B cell (primary cell): Measurements from ENCODE around the gene MPDU1. TPM values are rescaled to one million over a fixed set of nuclear protein-coding genes. Genes with fewer than 3 reads are reported as not detected.
"Not testable (repeated sequence)": the region's sequence is repeated elsewhere in the genome, so short reads cannot be mapped to it uniquely, and the experiment has no call there.

Experiments used
- ATAC-seq: fragments of 200-7000 bp; cut with Tn5 transposase; one replicate; pipeline ENCODE4 v1.10.0; 2021; ENCODE audit warnings: low read depth, mild to moderate bottlenecking, moderate number of reproducible peaks, moderate library complexity
- CTCF ChIA-PET: fragments of 350-600 bp; sonication (Branson Sonifier 250); formaldehyde crosslinking; loops from one replicate; lab custom pipeline; 2021; ENCODE audit warnings: antibody characterized with exemption, inconsistent platforms; lab: Charles Lee
- POLR2A ChIA-PET: fragments of 350-600 bp; sonication (Branson Sonifier 250); formaldehyde crosslinking; loops from one replicate; lab custom pipeline; 2021; ENCODE audit warnings: antibody characterized with exemption; lab: Charles Lee
- DNase-seq: peaks from one replicate; pipeline ENCODE4 v3.0.0; 2013
- H2AFZ ChIP-seq: 2 replicates; pipeline ENCODE4 v1.6.1; 2012; ENCODE audit warnings: mild to moderate bottlenecking, low read depth, low read length; ENCODE audit not compliant: insufficient read depth, poor library complexity, severe bottlenecking
- H3K27ac ChIP-seq, 2 donors: 1 replicate in 1 of 2; 2 replicates in 1 of 2; pipeline ENCODE4 v1.5.1; 2012 to 2013; ENCODE audit warnings: low read length in 2 of 2, mild to moderate bottlenecking in 2 of 2, moderate library complexity in 1 of 2
- H3K27me3 ChIP-seq, 4 experiments: fragments of 200-600 bp in 1 of 4; sonication (generic) in 1 of 4; replicated peaks in 1 of 4; 1 replicate in 2 of 4; 2 replicates in 2 of 4; pipeline versions ENCODE4 v1.6.1 to v1.7.0; 2013 to 2016; ENCODE audit warnings: low read length in 3 of 4, mild to moderate bottlenecking in 2 of 4, mixed read lengths in 1 of 4, moderate library complexity in 1 of 4; ENCODE audit not compliant: insufficient read depth in 4 of 4, control insufficient read depth in 3 of 4; ENCODE audit errors: control extremely low read depth in 1 of 4
- H3K36me3 ChIP-seq, 2 experiments: replicated peaks in 1 of 2; 1 replicate in 1 of 2; 2 replicates in 1 of 2; pipeline versions ENCODE4 v1.6.1 to v1.7.1; 2013; ENCODE audit warnings: low read length in 1 of 2; ENCODE audit not compliant: insufficient read depth in 2 of 2, control insufficient read depth in 1 of 2; ENCODE audit errors: control extremely low read depth in 1 of 2, extremely low read depth in 1 of 2
- H3K4me1 ChIP-seq, 2 donors: fragments of 200-600 bp in 1 of 2; sonication (generic) in 1 of 2; 1 replicate in 1 of 2; 2 replicates in 1 of 2; pipeline versions ENCODE4 v1.5.1 to v1.6.1; 2013 to 2017; ENCODE audit warnings: low read length in 2 of 2; ENCODE audit not compliant: control insufficient read depth in 2 of 2, insufficient read depth in 2 of 2
- H3K4me2 ChIP-seq: replicated peaks from 2 replicates; pipeline ENCODE3; 2012; ENCODE audit warnings: mild to moderate bottlenecking, low read depth, low read length; ENCODE audit not compliant: poor library complexity, severe bottlenecking
- H3K4me3 ChIP-seq, 5 experiments: fragments of 200-600 bp in 1 of 5; sonication (generic) in 1 of 5; 1 replicate in 3 of 5; 2 replicates in 2 of 5; pipeline versions ENCODE4 v1.5.1 to v1.7.0; 2011 to 2016; ENCODE audit warnings: low read length in 4 of 5, mild to moderate bottlenecking in 4 of 5, low read depth in 2 of 5, control low read depth in 1 of 5, moderate library complexity in 1 of 5; ENCODE audit not compliant: insufficient read depth in 1 of 5; ENCODE audit errors: control extremely low read depth in 1 of 5, extremely low read depth in 1 of 5
- H3K79me2 ChIP-seq: fragments of 200-600 bp; sonication (generic); one replicate; pipeline ENCODE4 v1.6.0; 2016; ENCODE audit warnings: low read length; ENCODE audit not compliant: control insufficient read depth, insufficient read depth
- H3K9ac ChIP-seq: fragments of 200-600 bp; sonication (generic); 2 replicates; pipeline ENCODE4 v1.6.1; 2017; ENCODE audit warnings: mild to moderate bottlenecking, low read length, moderate library complexity
- H3K9me3 ChIP-seq, 3 donors: one replicate each; pipeline versions ENCODE4 v1.6.1 to v1.7.1; 2013; ENCODE audit warnings: low read length in 2 of 3; ENCODE audit not compliant: control insufficient read depth in 2 of 3, insufficient read depth in 1 of 3; ENCODE audit errors: control extremely low read depth in 1 of 3
- H4K20me1 ChIP-seq: 2 replicates; pipeline ENCODE4 v1.6.0; 2012; ENCODE audit warnings: mild to moderate bottlenecking, low read length; ENCODE audit not compliant: insufficient read depth, control insufficient read depth, poor library complexity, severe bottlenecking
- H3K27ac Mint-ChIP-seq: one replicate; pipeline ENCODE4 v1.8.0; 2021; ENCODE audit warnings: mixed read lengths
- H3K27me3 Mint-ChIP-seq: one replicate; pipeline ENCODE4 v1.8.0; 2021; ENCODE audit warnings: mixed read lengths
- H3K4me1 Mint-ChIP-seq: one replicate; pipeline ENCODE4 v1.8.0; 2021; ENCODE audit warnings: mixed read lengths
- H3K4me3 Mint-ChIP-seq: one replicate; pipeline ENCODE4 v1.8.0; 2021; ENCODE audit warnings: mixed read lengths
- H3K9me3 Mint-ChIP-seq: one replicate; pipeline ENCODE4 v1.8.0; 2022; ENCODE audit warnings: mixed read lengths; ENCODE audit not compliant: insufficient read depth
- EZH2 ChIP-seq: IDR thresholded peaks from 2 replicates; pipeline ENCODE4 v1.6.1; 2012; ENCODE audit warnings: borderline replicate concordance, low read depth, mild to moderate bottlenecking, moderate library complexity, low read length; ENCODE audit not compliant: insufficient read depth, poor library complexity, severe bottlenecking
- WGBS: methylation state at CpG from one replicate; pipeline ENCODE4 v1.1.5; 2013; ENCODE audit warnings: missing lambda C conversion rate; ENCODE audit not compliant: insufficient coverage; 5-methylcytosine and 5-hydroxymethylcytosine counted together
- intact Hi-C: fragments of 100-400 bp; cut with micrococcal nuclease; formaldehyde crosslinking; loops from one replicate; pipeline ENCODE4 v1.10.0; 2022
- polyA plus RNA-seq: library from polyadenylated mRNA; depleted of rRNA; stranded (reverse); fragments of >200 nt; gene quantifications from 2 replicates; pipeline ENCODE4 v1.2.3, GENCODE V29; 2012
- total RNA-seq, 2 donors: library from RNA; stranded (reverse); fragments of 120-200 nt in 1 of 2; gene quantifications; 1 replicate in 1 of 2; 2 replicates in 1 of 2; pipeline versions ENCODE4 v1.2.3 to v1.2.4, GENCODE V29; 2013 to 2022
- TF ChIP-seq, protein P1 (sequence below): fragments of 200-600 bp; IDR thresholded peaks from one replicate; pipeline ENCODE4 v1.8.0; 2022; ENCODE audit warnings: antibody characterized with exemption, mild to moderate bottlenecking

MPDU1 gene
- total and polyA plus RNA-seq, 2 donors (not counting 1 experiment from before 2014, with no cell fraction given) = 31.7 to 51.5 TPM

DNA sequence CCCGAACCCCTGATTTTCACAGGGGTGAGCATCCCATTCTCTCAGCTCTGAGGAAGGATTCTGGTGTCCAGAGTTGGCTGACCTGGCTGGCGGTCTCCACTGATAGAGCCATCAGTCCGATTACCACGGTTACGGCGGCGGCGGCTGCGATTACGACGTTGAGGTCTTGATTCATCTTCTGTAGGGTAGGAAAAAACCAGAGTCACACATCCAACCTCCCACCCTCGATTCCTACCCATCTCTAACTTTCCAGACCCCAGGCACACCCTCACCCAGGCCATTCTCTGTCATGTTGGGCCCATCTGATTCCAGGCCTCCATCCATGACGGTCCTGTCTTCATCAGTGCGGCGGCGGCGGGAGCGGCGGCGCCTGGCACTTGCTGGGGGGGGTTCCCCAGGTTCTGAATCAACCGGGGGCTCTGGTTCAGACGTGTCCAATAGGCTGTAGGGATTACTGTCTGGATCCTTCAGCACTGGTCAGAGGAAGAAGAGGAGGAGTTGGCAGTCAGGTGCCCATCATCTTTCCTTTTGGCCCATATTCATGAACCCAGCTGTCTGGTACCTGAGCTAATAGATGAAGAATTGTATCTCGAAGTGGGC, 8.9 kb downstream of the MPDU1 start:
- no peaks in the 10 kb centered on the region for H3K9me3 ChIP-seq
- no peak overlapping the region for H3K4me3 ChIP-seq
- no peak overlapping the region for H2AFZ ChIP-seq
- no peaks in the 10 kb centered on the region for H3K9me3 Mint-ChIP-seq
- intact Hi-C loops = no loop called here
- H3K27me3 Mint-ChIP-seq = no peaks in the 10 kb centered on the region
- H3K27ac ChIP-seq = no peak overlapping the region
- no peaks in the 10 kb centered on the region for H3K79me2 ChIP-seq
- H3K4me3 Mint-ChIP-seq = no peak overlapping the region
- DNase-seq = no peak
- ATAC-seq = no peak
- no peak overlapping the region for H3K9ac ChIP-seq
- no peak overlapping the region for H3K4me2 ChIP-seq
- H3K4me1 Mint-ChIP-seq = peaks cover 2% of the 10 kb centered on the region
- no peak for TF ChIP-seq EZH2
- TF ChIP-seq, protein P1, sequence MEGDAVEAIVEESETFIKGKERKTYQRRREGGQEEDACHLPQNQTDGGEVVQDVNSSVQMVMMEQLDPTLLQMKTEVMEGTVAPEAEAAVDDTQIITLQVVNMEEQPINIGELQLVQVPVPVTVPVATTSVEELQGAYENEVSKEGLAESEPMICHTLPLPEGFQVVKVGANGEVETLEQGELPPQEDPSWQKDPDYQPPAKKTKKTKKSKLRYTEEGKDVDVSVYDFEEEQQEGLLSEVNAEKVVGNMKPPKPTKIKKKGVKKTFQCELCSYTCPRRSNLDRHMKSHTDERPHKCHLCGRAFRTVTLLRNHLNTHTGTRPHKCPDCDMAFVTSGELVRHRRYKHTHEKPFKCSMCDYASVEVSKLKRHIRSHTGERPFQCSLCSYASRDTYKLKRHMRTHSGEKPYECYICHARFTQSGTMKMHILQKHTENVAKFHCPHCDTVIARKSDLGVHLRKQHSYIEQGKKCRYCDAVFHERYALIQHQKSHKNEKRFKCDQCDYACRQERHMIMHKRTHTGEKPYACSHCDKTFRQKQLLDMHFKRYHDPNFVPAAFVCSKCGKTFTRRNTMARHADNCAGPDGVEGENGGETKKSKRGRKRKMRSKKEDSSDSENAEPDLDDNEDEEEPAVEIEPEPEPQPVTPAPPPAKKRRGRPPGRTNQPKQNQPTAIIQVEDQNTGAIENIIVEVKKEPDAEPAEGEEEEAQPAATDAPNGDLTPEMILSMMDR = no peak
- over 99% methylated on average over 11 of the region's 23 CpGs for WGBS
- peaks cover 0 to 66% of the 10 kb centered on the region in 2 experiments for H3K36me3 ChIP-seq
- CTCF ChIA-PET = interaction anchor here (1.0 to 1.5 kb wide), 4 partner anchors 9 to 156 kb away, joined by 3 to 7 read pairs (median 4); partner anchors contain the start of gene MPDU1
- H3K27ac Mint-ChIP-seq = no peak overlapping the region
- POLR2A ChIA-PET = no interaction called here
- no peaks in the 10 kb centered on the region for H4K20me1 ChIP-seq
- H3K4me1 ChIP-seq = peaks cover 0 to 7% of the 10 kb centered on the region in 2 donors
- no peaks in the 10 kb centered on the region for H3K27me3 ChIP-seq

DNA sequence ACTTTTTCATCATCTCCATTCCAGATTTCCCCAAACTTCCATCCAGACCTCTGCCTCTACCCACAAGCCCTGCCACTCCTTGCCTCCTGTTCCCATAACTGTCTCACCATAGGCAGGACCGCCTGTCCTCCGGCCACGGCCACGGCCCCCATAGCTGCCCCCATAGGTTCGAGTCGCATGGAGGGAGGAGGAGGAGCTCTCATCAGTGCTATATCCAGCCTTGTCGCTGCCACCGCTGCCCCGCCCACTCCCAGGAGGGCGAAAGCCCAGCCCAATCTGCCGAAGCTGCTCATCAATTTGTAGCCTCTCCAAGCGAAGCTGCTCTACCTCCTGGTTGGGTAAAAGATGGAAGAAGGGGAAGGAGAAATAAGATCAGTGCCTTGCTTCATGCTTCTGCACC, 9.6 kb downstream of the MPDU1 start:
- Histone ChIP-seq H3K9me3 (no peaks in the 10 kb centered on the region), H3K4me1 (peaks cover 0 to 7% of the 10 kb centered on the region in 2 donors), H3K79me2 (no peaks in the 10 kb centered on the region), H2AFZ (no peak overlapping the region), H3K27ac (no peak overlapping the region), H3K4me3 (no peak overlapping the region), H3K4me2 (no peak overlapping the region), H3K9ac (no peak overlapping the region), H3K36me3 (peaks cover 0 to 62% of the 10 kb centered on the region in 2 experiments), H3K27me3 (no peaks in the 10 kb centered on the region), H4K20me1 (no peaks in the 10 kb centered on the region)
- intact Hi-C loops = no loop called here
- CTCF ChIA-PET = interaction anchor here (1.0 to 1.3 kb wide), 3 partner anchors 74 to 156 kb away, joined by 3 to 4 read pairs (median 4); no protein-coding TSS in a partner anchor
- no peak for ATAC-seq
- Mint-ChIP-seq H3K27ac (peak overlapping the region; percentile 67), H3K9me3 (no peaks in the 10 kb centered on the region), H3K4me3 (no peak overlapping the region), H3K4me1 (peaks cover 2% of the 10 kb centered on the region), H3K27me3 (no peaks in the 10 kb centered on the region)
- no peak for DNase-seq
- POLR2A ChIA-PET = no interaction called here
- TF ChIP-seq, protein P1 = no peak
- 97% methylated on average over 5 of the region's 12 CpGs for WGBS

DNA sequence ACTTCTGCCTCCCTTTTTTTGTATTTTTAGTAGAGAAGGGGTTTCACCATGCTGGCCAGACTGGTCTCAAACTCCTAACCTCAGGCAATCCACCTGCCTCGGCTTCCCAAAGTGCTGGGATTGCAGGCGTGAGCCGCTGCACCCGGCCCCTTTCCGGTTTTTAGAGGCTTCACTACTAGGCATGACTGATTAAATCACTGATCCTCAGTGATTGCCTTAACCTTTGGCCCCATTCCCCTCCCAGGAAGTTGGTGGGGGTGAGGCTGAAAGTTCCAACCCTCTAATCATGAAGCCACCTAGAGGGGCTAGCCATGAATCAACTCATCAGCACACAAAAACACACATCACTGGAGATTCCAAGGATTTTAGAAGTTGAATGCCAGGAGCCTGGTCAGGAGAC, 13.9 kb downstream of the MPDU1 start:
- H3K9me3 Mint-ChIP-seq, H3K4me3 ChIP-seq, CTCF ChIA-PET, ATAC-seq, H3K4me1 Mint-ChIP-seq, H3K4me1 ChIP-seq, H3K27me3 ChIP-seq, H3K4me2 ChIP-seq, H3K27me3 Mint-ChIP-seq, H2AFZ ChIP-seq, H3K9ac ChIP-seq, H3K27ac ChIP-seq, H3K79me2 ChIP-seq, POLR2A ChIA-PET, H3K27ac Mint-ChIP-seq, H4K20me1 ChIP-seq, H3K4me3 Mint-ChIP-seq, intact Hi-C loops, DNase-seq, H3K9me3 ChIP-seq: not testable (repeated sequence)
- WGBS = no CpG with 5 or more reads among the region's 5 CpGs
- H3K36me3 ChIP-seq = peaks cover 3 to 75% of the 10 kb centered on the region in 2 experiments
